Mesendoderm (in vitro differentiated cells): Measurements from ENCODE around the gene PAQR5.

Experiments used
- DNase-seq: peaks from one replicate; pipeline ENCODE4 v3.0.0; 2013
- H2AK5ac ChIP-seq: 2 replicates; pipeline ENCODE4 v1.6.1; 2013; ENCODE audit warnings: low read length, inconsistent platforms
- H2BK120ac ChIP-seq: 2 replicates; pipeline ENCODE4 v1.6.1; 2013; ENCODE audit warnings: low read depth, mild to moderate bottlenecking, low read length, moderate library complexity, mixed read lengths
- H2BK15ac ChIP-seq: replicated peaks from 2 replicates; pipeline ENCODE4 v1.6.1; 2013; ENCODE audit warnings: low read depth, mild to moderate bottlenecking, moderate library complexity
- H2BK5ac ChIP-seq: 2 replicates; pipeline ENCODE4 v1.6.1; 2013; ENCODE audit warnings: low read length, inconsistent platforms
- H3K18ac ChIP-seq: 2 replicates; pipeline ENCODE4 v1.6.1; 2013; ENCODE audit warnings: mild to moderate bottlenecking, low read length, mixed read lengths
- H3K23ac ChIP-seq: one replicate; pipeline ENCODE4 v1.6.1; 2013; ENCODE audit warnings: low read length
- H3K27ac ChIP-seq: 2 replicates; pipeline ENCODE4 v1.5.1; 2013; ENCODE audit warnings: low read depth, mild to moderate bottlenecking, inconsistent platforms, low read length, moderate library complexity
- H3K27me3 ChIP-seq: 2 replicates; pipeline ENCODE4 v1.6.1; 2013; ENCODE audit warnings: low read length, control low read depth, mild to moderate bottlenecking, inconsistent platforms; ENCODE audit not compliant: insufficient read depth, poor library complexity
- H3K36me3 ChIP-seq: 2 replicates; pipeline ENCODE4 v1.6.1; 2013; ENCODE audit warnings: low read length, inconsistent platforms; ENCODE audit not compliant: control insufficient read depth, insufficient read depth
- H3K4ac ChIP-seq: one replicate; pipeline ENCODE4 v1.6.1; 2013; ENCODE audit warnings: low read depth, mild to moderate bottlenecking, low read length, moderate library complexity
- H3K4me1 ChIP-seq: 2 replicates; pipeline ENCODE4 v1.6.1; 2013; ENCODE audit warnings: low read depth, low read length, inconsistent platforms; ENCODE audit not compliant: control insufficient read depth
- H3K4me2 ChIP-seq: 2 replicates; pipeline ENCODE4 v1.6.1; 2013; ENCODE audit warnings: low read length
- H3K4me3 ChIP-seq: 2 replicates; pipeline ENCODE4 v1.5.1; 2013; ENCODE audit warnings: mild to moderate bottlenecking, low read length
- H3K56ac ChIP-seq: one replicate; pipeline ENCODE4 v1.6.1; 2013; ENCODE audit warnings: low read length
- H3K79me1 ChIP-seq: 2 replicates; pipeline ENCODE4 v1.6.1; 2013; ENCODE audit warnings: low read length, inconsistent platforms
- H3K79me2 ChIP-seq: 2 replicates; pipeline ENCODE4 v1.6.1; 2013; ENCODE audit warnings: mild to moderate bottlenecking, low read length; ENCODE audit not compliant: control insufficient read depth, insufficient read depth
- H3K9ac ChIP-seq: 2 replicates; pipeline ENCODE4 v1.6.1; 2013; ENCODE audit warnings: low read length, inconsistent platforms
- H4K5ac ChIP-seq: one replicate; pipeline ENCODE4 v1.6.1; 2013; ENCODE audit warnings: low read length
- H4K8ac ChIP-seq: one replicate; pipeline ENCODE4 v1.6.1; 2013; ENCODE audit warnings: low read depth, mild to moderate bottlenecking, control low read depth, low read length, moderate library complexity
- WGBS: extraction: QIAGEN DNeasy Blood & Tissue Kit; methylation state at CpG from one replicate; pipeline ENCODE4 v1.1.7; 2013; ENCODE audit warnings: low lambda C conversion rate, missing lambda C conversion rate; ENCODE audit not compliant: insufficient coverage; ENCODE audit errors: extremely low coverage; 5-methylcytosine and 5-hydroxymethylcytosine counted together

Gene PAQR5

DNA sequence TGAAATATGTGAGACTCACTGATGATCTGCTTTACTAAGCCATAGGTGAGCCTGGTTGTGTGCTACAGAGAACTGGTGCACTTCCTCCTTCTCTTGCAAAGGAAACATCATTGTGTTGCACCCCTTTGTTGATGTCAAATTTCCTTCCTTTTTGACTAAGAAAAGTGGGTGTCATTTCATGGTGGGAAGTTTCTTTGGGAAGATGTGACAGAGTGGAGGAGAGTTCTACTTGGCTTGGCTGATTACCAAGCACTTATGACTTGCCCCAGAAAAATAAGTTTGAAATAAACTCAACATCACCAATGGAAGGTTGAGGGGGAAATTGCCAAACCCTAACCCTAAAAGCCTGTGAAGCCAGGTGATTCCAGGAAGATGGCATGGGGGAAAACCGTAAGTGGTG is 61.9 kb downstream of the PAQR5 start:
- Histone ChIP-seq H2BK15ac (no peak overlapping the region), H4K5ac (no peak overlapping the region), H3K56ac (no peak overlapping the region), H3K4me1 (peaks cover 7% of the 10 kb centered on the region), H3K4me3 (no peak overlapping the region), H2BK120ac (no peak overlapping the region), H3K36me3 (no peaks in the 10 kb centered on the region), H3K9ac (no peak overlapping the region), H3K27ac (no peak overlapping the region), H3K27me3 (no peaks in the 10 kb centered on the region), H3K23ac (no peak overlapping the region), H4K8ac (no peak overlapping the region), H3K18ac (no peak overlapping the region), H2BK5ac (no peak overlapping the region), H3K79me1 (no peaks in the 10 kb centered on the region), H3K4me2 (no peak overlapping the region), H2AK5ac (peak overlapping the region; percentile 27), H3K4ac (no peak overlapping the region), H3K79me2 (no peaks in the 10 kb centered on the region)
- no peak for DNase-seq
- WGBS: no CpG with 5 or more reads among the region's 1 CpG

DNA sequence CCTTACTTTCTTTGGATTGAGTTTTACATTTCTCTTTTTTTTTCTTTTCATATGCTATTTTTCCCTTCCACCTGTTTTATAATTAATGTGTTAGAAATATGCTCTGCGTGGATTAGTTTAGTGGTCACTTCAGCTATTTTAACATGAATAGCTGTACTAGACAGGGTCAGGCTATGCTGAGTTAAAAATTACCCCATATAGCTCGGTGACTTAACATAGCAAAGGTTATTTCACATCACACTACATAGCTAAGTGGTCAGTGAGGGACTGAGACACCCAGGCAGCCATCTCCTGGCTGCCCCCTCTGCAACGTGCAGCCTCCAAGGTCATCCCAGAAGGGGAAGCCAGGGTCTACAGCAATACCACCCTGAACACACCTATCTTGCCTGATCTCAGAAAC is 68.5 kb downstream of the PAQR5 start:
- Histone ChIP-seq H3K36me3 (no peaks in the 10 kb centered on the region), H3K4me2 (no peak overlapping the region), H3K79me1 (no peaks in the 10 kb centered on the region), H3K4ac (no peak overlapping the region), H2BK120ac (no peak overlapping the region), H3K4me1 (no peaks in the 10 kb centered on the region), H3K27me3 (no peaks in the 10 kb centered on the region), H3K23ac (no peak overlapping the region), H2AK5ac (no peak overlapping the region), H3K4me3 (no peak overlapping the region), H2BK5ac (no peak overlapping the region), H3K79me2 (no peaks in the 10 kb centered on the region), H3K27ac (no peak overlapping the region), H3K56ac (no peak overlapping the region), H4K8ac (no peak overlapping the region), H3K18ac (no peak overlapping the region), H2BK15ac (no peak overlapping the region), H4K5ac (no peak overlapping the region), H3K9ac (no peak overlapping the region)
- DNase-seq: no peak
- no CpG with 5 or more reads among the region's 3 CpGs for WGBS

DNA sequence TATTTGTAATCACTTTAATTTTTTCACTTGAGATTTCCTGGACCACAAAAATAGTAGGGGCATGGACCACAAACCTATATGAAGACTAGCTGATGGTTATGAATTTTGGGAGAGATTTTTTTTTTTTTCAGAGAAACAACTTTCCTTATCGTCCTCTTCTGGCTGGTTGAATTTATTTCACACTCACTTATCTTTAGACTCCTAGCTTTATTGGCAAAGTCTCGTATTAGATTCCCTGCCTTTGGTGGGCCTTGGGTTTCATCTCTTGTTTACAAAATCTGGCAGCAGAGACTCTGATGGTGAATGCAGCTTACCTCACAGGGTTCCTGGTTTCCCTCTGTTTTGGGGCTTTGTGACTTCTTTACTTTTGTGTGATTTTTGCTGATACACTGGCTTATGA is 70.9 kb downstream of the PAQR5 start:
- Histone ChIP-seq H3K79me2 (no peaks in the 10 kb centered on the region), H3K79me1 (no peaks in the 10 kb centered on the region), H3K4me2 (no peak overlapping the region), H3K27ac (no peak overlapping the region), H3K4me1 (no peaks in the 10 kb centered on the region), H3K27me3 (no peaks in the 10 kb centered on the region), H2BK15ac (no peak overlapping the region), H3K56ac (no peak overlapping the region), H3K4me3 (no peak overlapping the region), H2BK5ac (no peak overlapping the region), H3K23ac (no peak overlapping the region), H3K9ac (no peak overlapping the region), H3K36me3 (no peaks in the 10 kb centered on the region), H4K8ac (no peak overlapping the region), H4K5ac (no peak overlapping the region), H2AK5ac (no peak overlapping the region), H2BK120ac (no peak overlapping the region), H3K18ac (no peak overlapping the region), H3K4ac (no peak overlapping the region)
- no CpG with 5 or more reads among the region's 2 CpGs for WGBS
- DNase-seq: no peak

DNA sequence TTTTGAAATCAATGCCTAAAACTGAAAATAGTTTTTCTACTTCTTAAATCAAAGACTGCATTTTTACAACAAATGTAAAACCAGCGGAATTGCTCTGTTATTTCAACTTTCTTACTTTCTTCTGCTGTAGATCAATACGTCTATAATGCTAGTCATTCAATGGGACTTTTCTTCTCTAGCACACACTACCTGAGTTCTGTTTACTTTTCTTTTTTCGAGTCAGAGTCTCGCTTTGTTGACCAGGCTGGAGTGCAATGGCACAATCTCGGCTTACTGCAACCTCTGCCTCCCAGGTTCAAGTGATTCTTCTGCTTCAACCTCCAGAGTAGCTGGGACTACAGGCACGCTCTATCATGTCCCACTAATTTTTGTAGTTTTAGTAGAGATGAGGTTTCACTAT is 74.7 kb downstream of the PAQR5 start:
- WGBS: no CpG with 5 or more reads among the region's 6 CpGs
- Histone ChIP-seq H3K4me3 (no peak overlapping the region), H3K27ac (no peak overlapping the region), H2BK15ac (no peak overlapping the region), H3K4me2 (no peak overlapping the region), H3K4ac (no peak overlapping the region), H3K79me2 (no peaks in the 10 kb centered on the region), H3K36me3 (no peaks in the 10 kb centered on the region), H4K5ac (no peak overlapping the region), H3K23ac (no peak overlapping the region), H3K79me1 (no peaks in the 10 kb centered on the region), H3K18ac (no peak overlapping the region), H3K56ac (no peak overlapping the region), H3K9ac (no peak overlapping the region), H4K8ac (no peak overlapping the region), H2BK5ac (no peak overlapping the region), H2BK120ac (no peak overlapping the region), H3K27me3 (no peaks in the 10 kb centered on the region), H2AK5ac (no peak overlapping the region), H3K4me1 (no peaks in the 10 kb centered on the region)
- no peak for DNase-seq

DNA sequence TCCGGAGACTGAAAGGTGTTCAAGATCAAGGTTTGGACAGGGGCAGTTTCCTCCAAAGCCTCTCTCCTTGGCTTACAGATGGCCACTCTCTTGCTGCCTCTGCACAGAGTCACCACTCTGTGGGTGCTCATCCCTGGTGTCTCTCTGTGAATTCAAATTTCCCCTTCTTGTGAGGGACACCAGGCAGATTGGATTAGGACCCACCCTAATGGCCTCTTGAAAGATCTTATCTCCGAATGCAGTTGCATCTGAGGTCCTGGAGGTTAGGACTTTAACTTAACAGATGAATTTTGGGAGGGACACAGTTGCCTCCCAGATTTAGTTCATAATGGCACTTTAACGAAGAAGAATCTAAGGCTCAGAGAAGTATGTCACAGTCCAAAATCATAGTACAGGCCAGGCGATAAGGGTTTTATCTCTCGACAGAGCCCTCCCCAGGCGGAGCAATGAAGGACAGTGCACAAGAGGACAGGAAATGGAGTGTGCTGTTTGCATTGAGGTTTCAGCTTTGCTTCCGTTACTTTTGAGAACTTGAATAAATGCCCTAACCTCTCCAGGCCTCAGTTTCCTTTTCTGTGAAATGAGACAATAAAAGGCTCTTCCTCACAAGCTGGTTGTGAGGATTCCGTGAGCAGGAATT is 76.6 kb downstream of the PAQR5 start:
- no peak overlapping the region for H3K23ac ChIP-seq

More for the DNA sequence above, 76.6 kb downstream of the PAQR5 start:
- Histone ChIP-seq H3K9ac (no peak overlapping the region), H4K5ac (no peak overlapping the region), H2BK15ac (no peak overlapping the region), H2BK5ac (no peak overlapping the region), H3K18ac (no peak overlapping the region), H3K79me1 (no peaks in the 10 kb centered on the region), H3K56ac (no peak overlapping the region), H3K27me3 (no peaks in the 10 kb centered on the region), H3K27ac (no peak overlapping the region), H2BK120ac (no peak overlapping the region), H3K4me1 (no peaks in the 10 kb centered on the region), H3K79me2 (no peaks in the 10 kb centered on the region), H3K4me3 (no peak overlapping the region), H3K36me3 (no peaks in the 10 kb centered on the region), H2AK5ac (no peak overlapping the region), H3K4me2 (no peak overlapping the region), H4K8ac (no peak overlapping the region), H3K4ac (no peak overlapping the region)
- no CpG with 5 or more reads among the region's 8 CpGs for WGBS
- no peak for DNase-seq
